Epidermal melanocyte (primary cell): ENCODE results near the gene ZFP36.

ENCODE experiments used
- DNase-seq: peaks from one replicate; pipeline ENCODE4 v3.0.0; 2011; ENCODE audit warnings: low spot score; ENCODE audit not compliant: insufficient read length

The ZFP36 gene

GRCh38 chr19:39405958-39406655 lies 540 bp upstream of the ZFP36 start:
- DNase-seq = no peak

- no peak for DNase-seq
Measured at GRCh38 chr19:39407410-39407659, 688 bp downstream of the ZFP36 start.

- DNase-seq = no peak
Measured at GRCh38 chr19:39407660-39408391, 1.2 kb downstream of the ZFP36 start.

- DNase-seq = no peak
Measured at GRCh38 chr19:39408392-39409207, 2.0 kb downstream of the ZFP36 start.

GRCh38 chr19:39409208-39410016 lies 2.8 kb downstream of the ZFP36 start:
- DNase-seq = no peak

- no peak for DNase-seq
Measured at GRCh38 chr19:39410017-39410830, 3.6 kb downstream of the ZFP36 start.

- DNase-seq = no peak
Measured at GRCh38 chr19:39410831-39411080, 4.1 kb downstream of the ZFP36 start.

- no peak for DNase-seq
Measured at GRCh38 chr19:39411081-39411831, 4.6 kb downstream of the ZFP36 start.

- peak; percentile 92 for DNase-seq
Measured at GRCh38 chr19:39411832-39412099, 5.1 kb downstream of the ZFP36 start.

- peak; percentile 100 for DNase-seq
Measured at GRCh38 chr19:39412100-39412866, 5.6 kb downstream of the ZFP36 start, which contains the start of gene PLEKHG2. PLEKHG2 (plus strand) TSS chr19:39412669; CDS start chr19:39414087, 1,418 bp downstream.

- DNase-seq = no peak
Measured at GRCh38 chr19:39412867-39413271, 6.2 kb downstream of the ZFP36 start.

GRCh38 chr19:39413272-39413910 lies 6.7 kb downstream of the ZFP36 start:
- no peak for DNase-seq

GRCh38 chr19:39413911-39414608 lies 7.4 kb downstream of the ZFP36 start:
- DNase-seq = no peak

- no peak for DNase-seq
Measured at GRCh38 chr19:39415111-39416046, 8.7 kb downstream of the ZFP36 start.

- DNase-seq = no peak
Measured at GRCh38 chr19:39416152-39417120, 9.8 kb downstream of the ZFP36 start.

- no peak for DNase-seq
Measured at GRCh38 chr19:39417463-39418181, 11.0 kb downstream of the ZFP36 start.
